ENCODE data around the gene GP1BA.

Gene GP1BA

DNA sequence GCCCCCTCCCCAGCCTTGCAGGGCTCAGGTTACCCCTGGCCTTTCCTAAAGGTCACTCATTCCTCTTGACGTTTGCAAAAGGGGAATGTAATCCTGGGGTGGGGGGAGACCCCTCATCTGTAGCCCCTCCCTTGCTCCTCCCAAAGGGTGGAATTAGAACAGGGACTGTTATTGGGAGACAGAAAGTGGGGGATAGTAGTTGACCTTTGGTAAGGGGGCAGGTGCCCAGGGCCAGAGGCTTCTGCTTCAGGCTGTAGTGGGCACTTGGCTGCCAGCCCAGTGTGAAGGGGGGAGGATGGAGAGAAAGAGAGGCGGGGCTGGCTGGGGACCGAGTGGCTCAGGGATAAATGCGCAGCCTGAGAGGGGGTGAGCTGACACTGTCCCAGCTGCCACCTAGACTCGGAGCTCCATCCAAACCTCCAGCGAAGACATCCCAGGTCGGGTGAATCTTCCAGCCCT lies 18.7 kb downstream of the GP1BA start, which contains the start of gene ENO3:
TSS of gene ENO3 (plus strand) at position 374 of the 459 bp plus-strand sequence. CDS start 711 bp downstream, outside the sequence.
- DNase-seq (ENCODE audit: low read depth in 2 of 2), result no peak

DNA sequence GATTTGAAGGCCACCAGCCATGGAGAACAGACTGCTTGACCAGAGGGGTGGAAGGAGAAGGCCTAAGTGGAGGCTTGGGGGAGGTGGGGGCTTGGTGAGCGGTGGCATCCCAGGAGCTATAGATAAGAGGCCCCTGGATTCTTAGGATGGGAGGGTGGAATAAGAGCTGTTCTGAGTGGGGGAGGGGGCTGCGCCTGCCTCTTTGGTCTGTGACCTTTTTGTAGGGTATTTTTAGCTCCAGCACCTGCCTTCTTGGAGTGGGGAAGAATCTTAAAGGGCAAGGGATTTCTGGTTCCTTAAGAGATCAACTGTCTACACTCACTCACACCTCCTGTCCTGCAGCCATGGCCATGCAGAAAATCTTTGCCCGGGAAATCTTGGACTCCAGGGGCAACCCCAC lies 19.4 kb downstream of the GP1BA start:
- no peak for DNase-seq (ENCODE audit: low read depth in 2 of 2)

- DNase-seq (ENCODE audit: low read depth in 2 of 2), result no peak
These were observed 21.4 kb downstream of the GP1BA start for GRCh38 chr17:4953451-4953961.

DNA sequence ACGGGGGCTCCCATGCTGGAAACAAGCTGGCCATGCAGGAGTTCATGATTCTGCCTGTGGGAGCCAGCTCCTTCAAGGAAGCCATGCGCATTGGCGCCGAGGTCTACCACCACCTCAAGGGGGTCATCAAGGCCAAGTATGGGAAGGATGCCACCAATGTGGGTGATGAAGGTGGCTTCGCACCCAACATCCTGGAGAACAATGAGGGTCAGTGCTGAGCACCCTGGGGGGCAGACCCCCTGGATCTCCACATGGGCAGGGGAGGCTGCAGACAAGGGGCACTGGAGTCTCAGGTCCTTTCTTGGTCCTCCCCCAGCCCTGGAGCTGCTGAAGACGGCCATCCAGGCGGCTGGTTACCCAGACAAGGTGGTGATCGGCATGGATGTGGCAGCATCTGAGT lies 23.0 kb downstream of the GP1BA start:
- no peak for DNase-seq (ENCODE audit: low read depth in 2 of 2)

- DNase-seq (ENCODE audit: low read depth in 2 of 2), result no peak
These were observed 24.5 kb downstream of the GP1BA start for GRCh38 chr17:4956493-4957061.

DNA sequence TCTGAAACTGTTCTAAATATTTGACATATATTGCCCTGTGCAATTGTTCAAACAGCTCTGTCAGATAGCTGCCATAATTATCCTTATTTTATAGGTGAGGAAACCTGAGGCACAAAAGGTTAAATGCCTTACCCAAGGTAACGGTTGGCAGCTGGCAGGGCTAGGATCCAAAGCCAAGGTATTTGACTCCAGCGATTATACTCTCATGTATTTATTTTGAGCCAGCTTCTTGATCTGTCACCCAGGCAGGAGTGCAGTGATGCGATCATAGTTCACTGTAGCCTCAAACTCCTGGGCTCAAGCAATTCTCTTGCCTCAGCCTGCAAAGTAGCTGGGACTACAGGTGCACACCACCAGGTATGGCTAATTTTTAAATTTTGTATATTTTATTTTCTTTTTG lies 26.0 kb downstream of the GP1BA start:
- DNase-seq (ENCODE audit: low read depth in 2 of 2), result no peak

GRCh38 chr17:4959261-4959965 lies 27.3 kb downstream of the GP1BA start:
- no peak for DNase-seq (ENCODE audit: low read depth in 2 of 2)

- DNase-seq (ENCODE audit: low read depth in 2 of 2), result no peak
These were observed 28.3 kb downstream of the GP1BA start for GRCh38 chr17:4960279-4960922.

DNA sequence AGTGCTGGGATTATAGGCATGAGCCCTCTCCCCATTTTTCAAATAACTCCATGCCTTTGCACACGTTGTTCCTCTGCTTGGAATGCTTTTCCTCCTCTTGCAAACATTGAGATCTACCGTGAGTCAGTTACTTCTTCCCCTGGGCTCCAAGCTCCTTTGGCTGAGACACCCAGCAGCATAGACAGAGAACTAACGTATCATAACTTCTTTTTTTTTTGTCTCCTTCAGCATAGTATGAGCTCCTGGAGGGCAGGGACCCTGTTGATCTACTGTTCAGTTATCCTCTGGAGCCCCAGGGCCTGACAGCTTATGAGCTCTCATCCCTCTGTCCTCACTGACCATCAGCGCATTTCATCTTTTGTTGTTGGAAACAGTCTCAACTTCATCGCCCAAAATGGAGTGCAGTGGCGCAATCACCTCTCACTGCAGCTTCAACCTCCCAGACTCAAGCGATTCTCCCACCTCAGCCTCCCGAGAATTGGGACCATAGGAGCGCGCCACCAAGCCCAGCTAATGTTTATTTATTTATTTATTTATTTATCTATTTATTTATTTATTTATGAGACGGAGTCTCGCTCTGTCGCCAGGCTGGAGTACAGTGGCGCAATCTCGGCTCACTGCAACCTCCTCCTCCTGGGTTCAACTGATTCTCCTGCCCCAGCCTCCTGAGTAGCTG lies 33.4 kb downstream of the GP1BA start:
- DNase-seq (ENCODE audit: low read depth in 2 of 2), result no peak

GRCh38 chr17:4966844-4967538 lies 34.9 kb downstream of the GP1BA start:
- DNase-seq (ENCODE audit: low read depth in 2 of 2), result peak; percentile 88 to 89

GRCh38 chr17:4967539-4968485 lies 35.7 kb downstream of the GP1BA start, which contains the start of gene SPAG7:
SPAG7 (minus strand) TSS chr17:4967817; CDS start chr17:4967804, 13 bp downstream.
- DNase-seq (ENCODE audit: low read depth in 2 of 2), result peak; percentile 87 to 88

- DNase-seq (ENCODE audit: low read depth in 2 of 2), result no peak
These were observed 36.5 kb downstream of the GP1BA start for GRCh38 chr17:4968486-4969046.

- DNase-seq (ENCODE audit: low read depth in 2 of 2), result peak; percentile 47 to 50
These were observed 37.0 kb downstream of the GP1BA start for GRCh38 chr17:4969047-4969550.

DNA sequence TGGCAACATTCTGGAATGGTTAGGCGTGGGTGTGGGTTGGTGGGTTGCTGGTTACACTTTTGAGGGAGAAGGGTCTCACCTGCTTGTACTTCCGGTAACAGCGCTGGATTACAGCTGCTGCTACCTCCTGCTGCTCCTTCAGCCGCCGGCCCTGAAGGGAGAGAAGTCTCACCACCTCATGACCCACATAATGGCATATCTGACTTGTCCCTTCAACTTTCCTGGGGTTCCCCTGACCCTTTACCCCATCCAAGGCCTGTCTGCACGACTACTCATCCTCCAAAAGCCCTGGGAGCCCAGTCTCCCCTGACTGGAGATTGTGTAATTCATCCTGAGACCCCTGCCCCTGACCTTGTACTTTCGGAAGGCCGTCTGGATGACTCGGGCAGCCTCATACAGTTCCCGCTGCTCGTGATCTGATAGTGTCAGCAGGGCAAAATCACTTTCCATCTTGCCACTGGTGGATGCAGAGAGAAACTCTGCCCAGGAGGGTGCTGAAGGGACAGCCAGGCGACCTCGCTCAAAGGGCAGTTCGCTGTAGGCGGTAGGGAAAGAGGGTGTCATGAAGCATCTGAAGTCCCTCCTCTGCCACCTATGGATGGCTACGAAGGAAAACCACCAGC lies 37.6 kb downstream of the GP1BA start:
- DNase-seq (ENCODE audit: low read depth in 2 of 2), result peak; percentile 26 to 35

DNA sequence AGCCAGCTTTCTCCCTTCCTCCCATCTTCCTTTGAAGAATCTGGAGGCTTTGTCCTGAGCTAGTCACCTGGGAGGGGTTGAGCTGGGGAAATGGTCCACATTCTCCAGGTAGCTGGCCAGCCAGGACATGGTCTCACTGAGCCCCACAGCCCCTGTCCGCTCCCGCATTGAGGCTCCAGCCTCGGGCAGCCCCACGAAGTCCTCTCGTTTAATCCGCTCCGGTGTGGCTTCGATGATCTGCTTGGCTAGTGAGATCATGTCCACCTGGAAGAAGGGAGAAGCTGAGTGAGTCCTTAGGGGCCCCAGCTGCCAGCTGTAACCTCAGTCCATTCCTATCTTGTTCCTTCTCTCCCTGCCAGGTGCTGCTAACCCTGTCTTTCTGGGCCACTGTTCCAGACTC lies 38.2 kb downstream of the GP1BA start:
- no peak for DNase-seq (ENCODE audit: low read depth in 2 of 2)

- no peak for DNase-seq (ENCODE audit: low read depth in 2 of 2)
These were observed 39.7 kb downstream of the GP1BA start for GRCh38 chr17:4971826-4972225.

- no peak for DNase-seq (ENCODE audit: low read depth in 2 of 2)
These were observed 40.2 kb downstream of the GP1BA start for GRCh38 chr17:4972322-4972721.

- DNase-seq (ENCODE audit: low read depth in 2 of 2), result no peak
These were observed 40.7 kb downstream of the GP1BA start for GRCh38 chr17:4972752-4973151.

All from stimulated activated CD4-positive, alpha-beta T cell treated with anti-CD3 and anti-CD28 coated beads, Interleukin-15, amount 100 ng/mL, for 48 hours (primary cell).